Effector memory CD8-positive, alpha-beta T cell (primary cell): Measurements from ENCODE around the gene IGSF21.

Experiments used
- ATAC-seq: fragments of 150-1000 bp; cut with Tn5 transposase; replicated peaks from 2 replicates; pipeline ENCODE4 v1.10.0; 2021; ENCODE audit warnings: mild to moderate bottlenecking, moderate library complexity
- DNase-seq, 3 experiments: peaks; one replicate each; pipeline ENCODE4 v3.0.0; 2021
- H3K27ac Mint-ChIP-seq, 2 donors: one replicate each; pipeline ENCODE4 v1.8.0; 2022; ENCODE audit warnings: mild to moderate bottlenecking in 2 of 2, mixed read lengths in 2 of 2, moderate library complexity in 2 of 2
- H3K27me3 Mint-ChIP-seq, 2 donors: one replicate each; pipeline ENCODE4 v1.8.0; 2022; ENCODE audit warnings: mixed read lengths in 2 of 2
- H3K36me3 Mint-ChIP-seq: one replicate; pipeline ENCODE4 v1.8.0; 2022; ENCODE audit warnings: mild to moderate bottlenecking, moderate library complexity, mixed read lengths; ENCODE audit not compliant: insufficient read depth
- H3K4me1 Mint-ChIP-seq, 2 donors: one replicate each; pipeline ENCODE4 v1.8.0; 2022; ENCODE audit warnings: low read depth in 2 of 2, mixed read lengths in 2 of 2
- H3K4me3 Mint-ChIP-seq, 2 donors: one replicate each; pipeline ENCODE4 v1.8.0; 2022; ENCODE audit warnings: mild to moderate bottlenecking in 2 of 2, mixed read lengths in 2 of 2, moderate library complexity in 2 of 2
- H3K9me3 Mint-ChIP-seq, 2 donors: one replicate each; pipeline ENCODE4 v1.8.0; 2022; ENCODE audit warnings: mixed read lengths in 2 of 2

Gene IGSF21

DNA sequence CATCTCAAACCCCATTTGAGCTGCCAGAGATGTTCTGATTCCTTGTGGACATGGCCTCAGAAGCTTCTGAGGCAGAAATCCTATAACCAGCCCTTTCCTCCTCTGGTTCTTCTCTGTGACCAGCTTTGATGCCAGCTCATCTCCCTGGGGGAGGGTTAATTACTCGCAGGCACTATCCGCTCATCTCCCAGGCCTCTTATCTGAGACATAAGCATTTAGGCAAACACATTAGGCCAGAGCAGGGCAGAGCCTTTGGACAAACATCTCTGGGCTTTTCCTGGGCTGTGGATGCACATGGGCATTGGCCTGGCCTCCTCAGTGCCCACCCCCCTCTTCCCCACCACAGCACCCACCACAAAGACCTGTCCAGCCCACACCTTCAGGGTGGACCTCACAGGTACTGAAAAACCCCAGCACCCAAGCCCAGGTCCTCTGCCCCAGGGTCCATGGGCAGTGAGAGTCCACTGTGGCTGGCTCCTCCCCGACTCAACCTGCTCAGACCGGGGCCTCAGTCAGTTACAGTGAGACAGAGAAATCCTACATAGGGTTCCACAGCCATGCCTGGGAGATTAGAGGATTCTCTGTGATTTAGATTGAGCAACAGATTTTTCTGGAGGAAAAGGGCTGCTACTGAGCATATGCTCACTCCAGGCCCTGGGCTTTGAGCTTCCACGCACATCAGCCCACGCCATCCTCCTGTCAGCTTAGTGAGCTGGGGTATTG lies 26.9 kb downstream of the IGSF21 start:
- Mint-ChIP-seq H3K36me3 (no peaks in the 10 kb centered on the region), H3K27me3 (peaks cover 8 to 31% of the 10 kb centered on the region in 2 donors), H3K27ac (no peak overlapping the region), H3K4me1 (no peaks in the 10 kb centered on the region), H3K9me3 (no peaks in the 10 kb centered on the region), H3K4me3 (no peak overlapping the region)
- ATAC-seq (no peak), DNase-seq (no peak)

DNA sequence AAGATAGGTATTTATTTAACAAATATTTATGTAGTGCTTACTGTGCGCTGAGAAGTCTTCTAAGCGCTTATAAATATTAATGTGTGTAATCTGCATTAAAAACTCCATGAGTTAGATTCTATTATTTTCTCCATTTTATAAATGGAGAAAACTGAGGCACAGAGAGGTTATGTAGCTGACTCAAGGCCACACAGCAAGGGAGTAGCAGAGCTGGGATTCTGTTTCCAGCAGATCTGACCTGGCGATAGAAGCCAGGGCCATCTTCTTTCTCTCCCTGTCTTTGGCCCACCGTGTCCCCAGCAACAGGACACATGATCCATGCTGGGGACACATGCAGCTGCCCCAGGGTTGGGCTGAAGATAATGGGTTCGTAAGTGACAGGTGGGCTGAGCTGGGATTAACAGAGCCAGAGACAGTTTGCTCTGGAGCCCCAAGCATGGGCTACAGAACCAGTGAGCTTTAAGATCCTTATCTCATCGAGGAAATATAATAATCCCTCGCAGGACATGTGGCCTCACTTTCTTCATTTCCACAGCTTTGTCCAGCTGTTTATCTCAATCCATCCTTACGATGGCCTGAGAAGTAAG lies 30.3 kb downstream of the IGSF21 start:
- DNase-seq (no peak), ATAC-seq (no peak)
- Mint-ChIP-seq H3K9me3 (no peaks in the 10 kb centered on the region), H3K4me3 (no peak overlapping the region), H3K27ac (no peak overlapping the region), H3K27me3 (peaks cover 8 to 10% of the 10 kb centered on the region in 2 donors), H3K4me1 (no peaks in the 10 kb centered on the region), H3K36me3 (no peaks in the 10 kb centered on the region)

DNA sequence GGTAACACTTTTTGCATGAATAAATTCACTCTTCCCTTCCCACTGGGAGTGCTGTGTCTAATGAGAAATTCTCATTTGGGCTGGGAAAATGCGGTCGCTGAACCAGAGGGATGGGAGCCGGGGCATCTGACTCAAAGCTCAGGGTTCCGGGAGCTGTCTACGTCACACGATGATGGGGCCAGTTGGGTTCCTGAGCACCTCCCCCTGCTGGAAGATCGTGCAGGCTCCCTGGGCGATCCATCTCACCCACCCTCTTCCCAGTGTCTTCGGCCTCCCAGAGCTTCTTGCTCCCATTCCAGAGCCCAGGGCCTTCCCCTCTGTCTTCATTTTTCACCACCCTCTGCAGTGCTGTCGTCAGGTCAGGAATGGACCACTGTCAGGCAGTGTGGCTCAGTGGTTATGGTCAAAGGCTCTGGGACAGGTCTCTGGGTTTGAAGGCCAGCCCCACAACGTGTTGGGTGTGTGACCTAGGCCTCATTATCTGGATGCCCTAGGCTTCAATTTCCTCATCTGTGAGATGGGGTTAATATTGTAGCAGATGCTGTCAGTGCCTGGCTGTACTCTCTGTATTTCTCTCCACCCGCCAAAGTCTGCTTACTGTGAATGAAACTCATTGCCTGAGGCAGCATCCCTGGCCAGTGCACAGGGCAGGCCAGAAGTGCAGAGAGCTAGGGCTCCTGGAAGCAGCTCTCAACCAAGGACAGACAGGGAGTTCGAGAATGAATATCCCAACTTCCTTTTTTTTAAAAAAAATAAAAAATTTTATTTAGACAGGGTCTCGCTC lies 31.8 kb downstream of the IGSF21 start:
- H3K9me3 Mint-ChIP-seq = no peaks in the 10 kb centered on the region
- no peaks in the 10 kb centered on the region for H3K36me3 Mint-ChIP-seq
- no peak for DNase-seq
- H3K4me3 Mint-ChIP-seq = no peak overlapping the region
- no peak for ATAC-seq
- H3K27ac Mint-ChIP-seq = no peak overlapping the region
- peaks cover 6 to 14% of the 10 kb centered on the region in 2 donors for H3K27me3 Mint-ChIP-seq
- no peaks in the 10 kb centered on the region for H3K4me1 Mint-ChIP-seq

DNA sequence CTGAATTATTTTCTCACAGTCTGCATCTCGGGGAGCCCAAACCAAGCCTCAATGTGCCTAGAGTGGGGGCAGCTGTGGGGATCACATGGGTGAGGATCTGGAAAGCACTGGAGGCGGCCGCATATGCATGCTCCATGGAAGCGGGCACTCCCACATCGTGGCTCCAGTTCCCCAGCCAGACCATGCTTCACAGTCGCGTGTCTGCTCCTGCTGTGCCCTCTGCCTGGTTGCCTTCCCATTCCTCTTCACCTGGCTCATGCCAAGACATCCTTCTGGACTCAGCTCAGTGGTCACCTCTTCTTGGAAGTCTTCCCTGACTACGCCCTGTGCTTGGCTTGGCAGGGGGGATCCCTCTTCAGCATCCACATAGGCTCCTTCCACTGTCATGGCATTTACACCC lies 32.8 kb downstream of the IGSF21 start:
- no peak for ATAC-seq
- H3K27ac Mint-ChIP-seq = no peak overlapping the region
- H3K9me3 Mint-ChIP-seq = no peaks in the 10 kb centered on the region
- H3K4me1 Mint-ChIP-seq = no peaks in the 10 kb centered on the region
- no peak overlapping the region for H3K4me3 Mint-ChIP-seq
- no peaks in the 10 kb centered on the region for H3K36me3 Mint-ChIP-seq
- no peak for DNase-seq
- peaks cover 6 to 20% of the 10 kb centered on the region in 2 donors for H3K27me3 Mint-ChIP-seq

DNA sequence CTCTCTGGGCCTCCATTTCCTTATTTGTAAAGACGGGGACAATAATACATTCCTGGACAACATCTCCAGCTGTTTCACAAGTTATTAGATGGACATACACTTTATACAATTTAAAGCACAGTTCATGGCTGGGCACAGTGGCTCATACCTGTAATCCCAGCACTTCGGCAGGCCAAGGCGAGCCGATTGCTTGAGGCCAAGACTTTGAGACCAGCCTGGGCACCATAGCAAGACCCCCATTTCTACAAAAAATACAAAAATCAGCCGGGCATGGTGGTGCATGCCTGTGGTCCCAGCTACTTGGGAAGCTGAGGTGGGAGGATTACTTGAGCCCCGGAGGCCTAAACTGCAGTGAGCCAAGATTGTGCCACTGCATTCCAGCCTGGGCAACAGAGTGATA lies 34.1 kb downstream of the IGSF21 start:
- Mint-ChIP-seq H3K4me3 (no peak overlapping the region), H3K27me3 (peaks cover 6 to 33% of the 10 kb centered on the region in 2 donors), H3K36me3 (no peaks in the 10 kb centered on the region), H3K4me1 (no peaks in the 10 kb centered on the region), H3K27ac (no peak overlapping the region), H3K9me3 (no peaks in the 10 kb centered on the region)
- no peak for ATAC-seq
- DNase-seq = no peak

DNA sequence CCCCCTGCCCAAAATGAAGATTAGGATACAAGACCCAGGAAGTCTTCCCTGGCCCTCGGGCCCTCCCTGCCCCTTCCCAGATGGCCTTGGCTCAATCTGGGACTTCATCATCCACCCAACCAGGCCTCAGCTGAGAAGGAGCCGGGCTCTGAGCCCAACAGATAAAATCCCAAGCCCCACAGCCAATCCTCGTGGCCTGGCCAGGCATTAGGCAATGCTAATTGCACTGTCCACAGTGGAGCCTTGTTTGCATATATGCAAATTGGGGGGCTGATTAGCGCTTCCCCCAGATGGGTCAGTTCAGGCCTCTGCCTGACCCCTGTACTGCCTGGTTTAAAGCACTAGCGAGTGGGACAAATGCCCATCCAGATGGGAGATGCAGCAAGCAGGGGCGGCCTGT lies 34.9 kb downstream of the IGSF21 start:
- H3K4me3 Mint-ChIP-seq = no peak overlapping the region
- no peaks in the 10 kb centered on the region for H3K9me3 Mint-ChIP-seq
- ATAC-seq (no peak), DNase-seq (no peak)
- H3K4me1 Mint-ChIP-seq = no peaks in the 10 kb centered on the region
- no peak overlapping the region for H3K27ac Mint-ChIP-seq
- H3K36me3 Mint-ChIP-seq = no peaks in the 10 kb centered on the region
- peaks cover 6 to 40% of the 10 kb centered on the region in 2 donors for H3K27me3 Mint-ChIP-seq

DNA sequence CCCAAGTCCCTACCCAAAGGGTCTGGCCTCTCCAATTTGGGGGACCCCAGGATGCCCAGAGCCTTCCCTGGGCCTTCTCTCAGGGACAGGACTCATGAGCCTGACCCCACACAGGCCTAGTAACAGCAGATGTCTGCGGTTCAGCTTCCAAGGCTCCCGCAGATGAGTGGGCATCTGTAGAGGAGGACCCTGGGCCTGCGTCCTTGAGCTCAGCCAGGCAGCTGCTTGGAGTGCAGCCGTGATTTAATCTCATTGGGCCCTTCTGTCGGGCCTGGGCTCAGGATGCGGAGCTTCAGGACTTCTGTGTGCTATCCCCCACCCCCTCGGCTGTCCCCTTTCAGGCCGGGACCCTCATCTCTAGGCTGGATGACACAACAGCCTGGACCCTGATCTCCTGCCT lies 35.4 kb downstream of the IGSF21 start:
- no peak for ATAC-seq
- Mint-ChIP-seq H3K27me3 (peaks cover 6 to 40% of the 10 kb centered on the region in 2 donors), H3K36me3 (no peaks in the 10 kb centered on the region), H3K4me3 (no peak overlapping the region), H3K4me1 (no peaks in the 10 kb centered on the region), H3K27ac (no peak overlapping the region), H3K9me3 (no peaks in the 10 kb centered on the region)
- DNase-seq = no peak

DNA sequence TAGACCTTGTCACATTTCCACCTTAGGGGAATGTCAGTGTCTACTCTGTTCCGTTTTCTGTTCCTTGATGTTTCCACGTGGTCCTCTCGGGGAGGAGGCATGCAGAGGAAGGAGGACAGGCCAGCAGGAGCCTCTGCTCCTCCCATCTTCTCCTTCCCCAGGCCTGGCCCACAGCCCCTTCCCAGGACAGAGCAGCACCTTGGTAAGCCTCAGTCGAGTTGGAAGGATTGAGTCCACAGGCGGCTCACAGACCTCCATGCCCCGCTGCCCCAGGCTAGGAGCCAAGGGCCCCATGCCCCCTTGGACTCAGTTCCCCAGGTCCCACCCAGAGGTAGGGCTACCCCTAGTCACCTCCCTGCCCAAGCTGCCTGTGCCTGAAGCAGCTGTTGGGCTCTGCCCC lies 36.5 kb downstream of the IGSF21 start:
- H3K36me3 Mint-ChIP-seq = no peaks in the 10 kb centered on the region

DNA sequence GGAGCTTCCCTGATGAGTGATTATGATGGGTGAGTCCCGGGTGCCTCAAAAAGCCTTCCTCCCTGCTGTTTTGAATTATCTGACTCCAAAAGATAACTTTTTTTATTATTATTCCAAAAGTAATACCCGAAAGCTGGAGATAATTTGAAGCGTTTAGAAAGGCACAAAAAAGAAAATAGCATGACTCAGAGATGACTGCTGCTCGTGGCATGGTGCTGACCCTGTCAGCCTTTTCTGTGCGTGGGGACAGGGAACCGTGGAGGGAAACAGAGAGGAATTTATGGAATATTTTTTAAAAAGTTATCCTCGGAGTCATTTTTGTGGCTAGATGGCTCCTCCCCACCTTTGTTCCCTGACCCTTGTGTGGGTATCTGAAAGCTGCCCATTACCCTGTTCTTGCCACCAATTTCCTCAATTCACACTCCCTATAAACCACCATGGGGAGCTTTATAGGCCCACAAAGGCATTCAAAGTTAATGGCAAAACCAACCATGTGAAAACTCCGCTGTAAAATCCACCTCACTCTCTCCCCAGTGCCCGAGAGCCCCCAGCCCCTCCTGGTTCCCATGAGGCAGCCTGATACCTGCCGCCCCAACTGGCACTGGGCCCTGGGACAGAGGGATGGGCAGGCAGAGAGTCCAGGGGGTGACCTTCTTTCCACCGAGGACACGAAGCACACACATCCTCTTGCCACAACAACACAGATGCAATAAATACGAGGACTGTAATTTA lies 37.5 kb downstream of the IGSF21 start:
- Mint-ChIP-seq H3K27me3 (peaks cover 6 to 52% of the 10 kb centered on the region in 2 donors), H3K36me3 (no peaks in the 10 kb centered on the region), H3K4me3 (no peak overlapping the region), H3K27ac (no peak overlapping the region), H3K4me1 (no peaks in the 10 kb centered on the region), H3K9me3 (no peaks in the 10 kb centered on the region)
- no peak for ATAC-seq
- no peak for DNase-seq

More for the DNA sequence above, 36.5 kb downstream of the IGSF21 start:
- Mint-ChIP-seq H3K27me3 (peaks cover 6 to 47% of the 10 kb centered on the region in 2 donors), H3K4me3 (no peak overlapping the region), H3K4me1 (no peaks in the 10 kb centered on the region), H3K27ac (no peak overlapping the region), H3K9me3 (no peaks in the 10 kb centered on the region)
- no peak for ATAC-seq
- DNase-seq = no peak

DNA sequence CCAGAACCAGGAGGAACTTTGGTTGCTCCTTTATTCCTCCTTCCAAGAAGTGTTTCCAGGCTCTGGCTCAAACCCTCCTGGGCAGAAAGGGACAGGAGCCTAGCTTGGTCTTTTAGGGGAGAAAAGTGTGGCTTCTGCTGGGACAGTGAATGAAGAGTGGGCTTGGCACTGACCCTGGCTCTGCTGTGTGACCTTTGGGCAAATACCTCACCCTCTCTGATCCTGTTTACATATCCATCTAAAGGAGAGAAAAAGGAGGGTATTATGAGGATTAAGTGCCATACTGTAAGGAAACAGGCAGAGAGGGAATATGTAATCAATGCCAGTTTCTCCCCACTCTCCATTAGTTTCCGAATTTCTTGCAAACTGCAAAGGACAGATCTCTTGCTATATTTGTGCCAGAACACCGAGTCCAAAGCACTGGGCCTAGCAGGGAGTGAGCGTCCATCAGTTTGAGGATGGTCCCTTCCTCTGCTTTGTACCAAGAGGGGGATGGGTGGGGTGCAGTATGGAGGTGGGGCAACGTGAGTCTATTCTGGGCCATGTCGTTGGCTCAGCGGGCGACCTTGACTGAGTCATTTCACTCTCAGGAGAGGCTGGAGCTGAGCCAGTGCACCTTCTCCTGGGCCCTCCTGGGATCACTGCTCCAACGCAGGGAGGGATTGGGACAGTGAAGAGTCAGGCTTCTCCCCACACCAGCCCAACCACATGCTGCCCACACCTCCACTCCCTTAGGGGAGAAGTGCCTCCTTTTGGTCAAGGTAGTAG lies 38.4 kb downstream of the IGSF21 start:
- Mint-ChIP-seq H3K27me3 (peaks cover 6 to 53% of the 10 kb centered on the region in 2 donors), H3K4me3 (no peak overlapping the region), H3K9me3 (no peaks in the 10 kb centered on the region), H3K4me1 (no peaks in the 10 kb centered on the region), H3K27ac (no peak overlapping the region), H3K36me3 (no peaks in the 10 kb centered on the region)
- no peak for ATAC-seq
- no peak for DNase-seq

DNA sequence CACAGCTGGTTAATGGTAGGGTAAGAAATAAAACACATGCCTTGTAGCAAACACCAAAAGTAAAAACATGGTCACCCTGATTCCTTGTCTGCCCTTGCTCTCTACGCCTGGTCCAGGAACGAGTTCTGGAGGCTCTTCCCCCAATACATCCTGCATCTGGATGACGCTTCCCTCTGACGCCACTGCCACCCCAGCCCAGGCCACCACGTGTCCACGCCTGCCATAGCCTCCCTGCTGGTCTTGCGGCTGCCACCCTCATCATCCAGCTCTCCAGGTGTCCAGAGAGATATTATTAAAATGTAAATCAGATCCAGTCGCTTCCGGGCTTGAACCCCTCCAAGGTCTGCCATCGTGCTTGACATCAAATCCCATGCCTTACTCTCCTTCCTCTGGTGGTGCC lies 39.3 kb downstream of the IGSF21 start:
- DNase-seq (no peak), ATAC-seq (no peak)
- Mint-ChIP-seq H3K27ac (no peak overlapping the region), H3K4me1 (no peaks in the 10 kb centered on the region), H3K9me3 (no peaks in the 10 kb centered on the region), H3K36me3 (no peaks in the 10 kb centered on the region), H3K4me3 (no peak overlapping the region), H3K27me3 (peaks cover 6 to 58% of the 10 kb centered on the region in 2 donors)

DNA sequence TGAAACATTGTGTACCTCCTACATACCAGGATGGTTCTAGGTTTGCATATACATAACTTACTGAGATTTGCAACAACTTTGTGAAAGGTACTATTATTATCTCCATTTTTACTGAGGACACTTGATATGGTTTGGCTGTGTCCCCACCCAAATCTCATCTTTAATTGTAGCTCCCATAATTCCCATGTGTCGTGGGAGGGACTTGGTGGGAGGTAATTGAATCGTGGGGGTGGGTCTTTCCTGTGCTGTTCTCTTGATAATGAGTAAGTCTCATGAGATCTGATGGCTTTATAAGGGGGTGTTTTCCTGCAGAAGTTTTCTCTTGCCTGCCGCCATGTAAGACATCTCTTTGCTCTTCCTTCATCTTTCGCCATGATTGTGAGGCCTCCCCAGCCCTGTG lies 40.1 kb downstream of the IGSF21 start:
- DNase-seq = no peak
- H3K9me3 Mint-ChIP-seq = no peaks in the 10 kb centered on the region
- no peaks in the 10 kb centered on the region for H3K4me1 Mint-ChIP-seq
- H3K27ac Mint-ChIP-seq = no peak overlapping the region
- H3K4me3 Mint-ChIP-seq = no peak overlapping the region
- peaks cover 6 to 58% of the 10 kb centered on the region in 2 donors for H3K27me3 Mint-ChIP-seq
- ATAC-seq = no peak
- H3K36me3 Mint-ChIP-seq = no peaks in the 10 kb centered on the region

DNA sequence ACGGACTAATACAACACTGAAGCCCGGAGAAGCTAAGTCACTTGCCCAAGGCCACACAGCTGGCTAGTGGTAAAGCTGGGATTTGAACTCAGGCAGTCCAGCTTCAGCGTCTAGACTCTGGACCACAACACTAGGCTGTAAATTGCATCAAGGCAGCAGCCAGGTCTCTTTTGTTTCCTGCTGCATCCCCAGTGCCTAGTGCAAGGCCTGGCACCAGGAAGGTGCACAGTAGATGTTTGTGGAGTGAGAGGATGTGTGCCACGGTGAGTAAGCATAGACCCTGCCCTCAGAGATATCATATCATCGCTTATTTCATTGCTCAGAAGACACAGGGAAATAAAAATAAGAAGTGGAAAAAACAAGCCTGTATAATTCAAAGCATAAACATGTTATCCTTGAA lies 40.9 kb downstream of the IGSF21 start:
- H3K36me3 Mint-ChIP-seq = no peaks in the 10 kb centered on the region
- ATAC-seq = no peak
- DNase-seq = no peak
- H3K27me3 Mint-ChIP-seq = peaks cover 1 to 53% of the 10 kb centered on the region in 2 donors
- no peak overlapping the region for H3K27ac Mint-ChIP-seq
- no peak overlapping the region for H3K4me3 Mint-ChIP-seq
- H3K4me1 Mint-ChIP-seq = no peaks in the 10 kb centered on the region
- H3K9me3 Mint-ChIP-seq = no peaks in the 10 kb centered on the region
